GM12874 (cell line): ENCODE data around the gene AKT1.

Experiments used
- CTCF ChIP-seq: IDR thresholded peaks from 2 replicates; pipeline ENCODE4 v1.5.1; 2011; ENCODE audit warnings: low read depth, mild to moderate bottlenecking, control low read depth, low read length, moderate library complexity; ENCODE audit not compliant: insufficient read depth

Gene AKT1

GRCh38 chr14:104765517-104765916 lies 30.0 kb downstream of the AKT1 start:
- no peak for TF ChIP-seq CTCF

GRCh38 chr14:104758981-104759969 lies 36.3 kb downstream of the AKT1 start:
- no peak for TF ChIP-seq CTCF

GRCh38 chr14:104757681-104758392 lies 37.7 kb downstream of the AKT1 start:
- TF ChIP-seq CTCF: no peak

- no peak for TF ChIP-seq CTCF
These were observed 38.3 kb downstream of the AKT1 start for GRCh38 chr14:104757238-104757585.

- TF ChIP-seq CTCF: no peak
These were observed 38.9 kb downstream of the AKT1 start for GRCh38 chr14:104756477-104757237.

GRCh38 chr14:104755621-104756020 lies 39.9 kb downstream of the AKT1 start:
- TF ChIP-seq CTCF: no peak
